HCT116 (cell line): Measurements from ENCODE around the gene STKLD1. TPM values are rescaled to one million over a fixed set of nuclear protein-coding genes. Genes with fewer than 3 reads are reported as not detected.

ENCODE experiments used
- ATAC-seq: fragments of 200-7000 bp; cut with Tn5 transposase; 2 replicates; pipeline ENCODE4 v1.9.1; 2020; ENCODE audit warnings: mild to moderate bottlenecking, moderate library complexity
- BruUV-seq: library from RNA; stranded (reverse); fragments of 400-500 nt; replicated peaks from 2 replicates; lab custom pipeline; 2021; lab: Mats Ljungman, UMichigan
- CTCF ChIA-PET: fragments of 300-600 bp; sonication (Branson Sonifier 250); formaldehyde crosslinking; loops from one replicate; lab custom pipeline; 2021; ENCODE audit warnings: antibody characterized with exemption; lab: Charles Lee
- POLR2A ChIA-PET: fragments of 300-600, 350-600 bp; sonication (Branson Sonifier 250); formaldehyde crosslinking; loops from one replicate; lab custom pipeline; 2021; ENCODE audit warnings: antibody characterized with exemption; lab: Charles Lee
- RAD21 ChIA-PET, 2 experiments: fragments of 300-600 bp; sonication (Branson Sonifier 250); formaldehyde crosslinking; loops; one replicate each; lab custom pipeline; 2023; ENCODE audit warnings: low total read pairs in 2 of 2; ENCODE audit not compliant: uncharacterized antibody in 2 of 2, unreplicated experiment in 2 of 2, low non-redundant PET in 1 of 2; lab: Charles Lee
- DNase-seq: peaks from one replicate; pipeline ENCODE4 v3.0.0-alpha.2; 2010; ENCODE audit warnings: low read depth, low spot score
- H2AFZ ChIP-seq: fragments of 200-600 bp; shearing (Covaris generic), sonication (generic); 2 replicates; pipeline ENCODE4 v1.6.1; 2017; ENCODE audit warnings: low read depth, mixed run types, mixed read lengths, antibody characterized with exemption, low read length; ENCODE audit not compliant: poor library complexity, severe bottlenecking
- H3K27ac ChIP-seq: 2 replicates; pipeline ENCODE4 v1.5.1; 2012; ENCODE audit warnings: low read depth, low read length
- H3K27me3 ChIP-seq: fragments of 200-600 bp; sonication (generic); 2 replicates; pipeline ENCODE4 v1.6.1; 2016; ENCODE audit warnings: mixed run types, low read length, mixed read lengths; ENCODE audit not compliant: insufficient read depth
- H3K36me3 ChIP-seq, 2 experiments: fragments of 200-500 bp in 1 of 2; fragments of 200-600 bp in 1 of 2; sonication (Bioruptor generic) in 1 of 2; sonication (generic) in 1 of 2; 2 replicates each; pipeline versions ENCODE4 v1.5.1 to v1.6.1; 2014 to 2016; ENCODE audit warnings: low read length in 2 of 2, inconsistent platforms in 1 of 2, mixed read lengths in 1 of 2, mixed run types in 1 of 2; ENCODE audit not compliant: insufficient read depth in 2 of 2, control insufficient read depth in 1 of 2
- H3K4me1 ChIP-seq, 2 experiments: fragments of 200-600 bp in 1 of 2; sonication (generic) in 1 of 2; 2 replicates each; pipeline versions ENCODE4 v1.5.1 to v1.6.1; 2012 to 2017; ENCODE audit warnings: low read length in 2 of 2, inconsistent platforms in 1 of 2, mild to moderate bottlenecking in 1 of 2, mixed read lengths in 1 of 2, mixed run types in 1 of 2, moderate library complexity in 1 of 2; ENCODE audit not compliant: insufficient read depth in 2 of 2, control insufficient read depth in 1 of 2
- H3K4me2 ChIP-seq: fragments of 200-600 bp; sonication (generic); 2 replicates; pipeline ENCODE4 v1.6.1; 2017; ENCODE audit warnings: mixed run types, low read length, mixed read lengths
- H3K4me3 ChIP-seq, 2 experiments: fragments of 200-600 bp in 1 of 2; sonication (generic) in 1 of 2; replicated peaks in 1 of 2; 2 replicates each; pipeline ENCODE4 v1.5.1; 2011 to 2016; ENCODE audit warnings: low read length in 2 of 2, control low read depth in 1 of 2, low read depth in 1 of 2, mild to moderate bottlenecking in 1 of 2, mixed read lengths in 1 of 2, mixed run types in 1 of 2
- H3K79me2 ChIP-seq: fragments of 200-600 bp; sonication (generic); 2 replicates; pipeline ENCODE4 v1.6.1; 2017; ENCODE audit warnings: mild to moderate bottlenecking, mixed run types, low read length, moderate library complexity, mixed read lengths; ENCODE audit not compliant: insufficient read depth
- H3K9ac ChIP-seq: fragments of 200-600 bp; sonication (generic); 2 replicates; pipeline ENCODE4 v1.6.1; 2016; ENCODE audit warnings: low read length, mixed read lengths
- H3K9me2 ChIP-seq: fragments of 200-600 bp; sonication (generic), shearing (Covaris generic); 2 replicates; pipeline ENCODE4 v1.6.1; 2017; ENCODE audit warnings: mixed run types, mild to moderate bottlenecking, moderate library complexity; ENCODE audit not compliant: insufficient read depth
- H3K9me3 ChIP-seq, 2 experiments: fragments of 200-500 bp in 1 of 2; fragments of 200-600 bp in 1 of 2; sonication (Bioruptor generic) in 1 of 2; sonication (generic) in 1 of 2; 2 replicates each; pipeline ENCODE4 v1.6.1; 2014 to 2017; ENCODE audit warnings: low read length in 2 of 2, mixed read lengths in 2 of 2, inconsistent platforms in 1 of 2, low read depth in 1 of 2, mild to moderate bottlenecking in 1 of 2, mixed run types in 1 of 2, moderate library complexity in 1 of 2; ENCODE audit not compliant: control insufficient read depth in 1 of 2, insufficient read depth in 1 of 2
- H4K20me1 ChIP-seq: fragments of 200-600 bp; sonication (generic), shearing (Covaris generic); 2 replicates; pipeline ENCODE4 v1.6.1; 2017; ENCODE audit warnings: mixed run types, mild to moderate bottlenecking, moderate library complexity; ENCODE audit not compliant: insufficient read depth
- CBX3 ChIP-seq: IDR thresholded peaks from 2 replicates; pipeline ENCODE4 v1.6.1; 2012; ENCODE audit warnings: low read depth
- CEBPB ChIP-seq: IDR thresholded peaks from 2 replicates; pipeline ENCODE4 v1.6.1; 2012; ENCODE audit warnings: low read depth
- EGR1 ChIP-seq: IDR thresholded peaks from 2 replicates; pipeline ENCODE4 v1.6.1; 2012; ENCODE audit warnings: low read depth
- ELF1 ChIP-seq: IDR thresholded peaks from 2 replicates; pipeline ENCODE4 v1.6.1; 2012; ENCODE audit warnings: low read depth, borderline replicate concordance
- EZH2 ChIP-seq: fragments of 200-600 bp; sonication (generic); IDR thresholded peaks from 2 replicates; pipeline ENCODE4 v1.6.1; 2017; ENCODE audit warnings: antibody characterized with exemption, mixed run types
- EZH2phosphoT487 ChIP-seq: fragments of 200-600 bp; IDR thresholded peaks from 2 replicates; pipeline ENCODE4 v1.6.1; 2018; ENCODE audit warnings: antibody characterized with exemption, borderline replicate concordance
- FOSL1 ChIP-seq: IDR thresholded peaks from 2 replicates; pipeline ENCODE4 v1.6.1; 2012; ENCODE audit warnings: low read depth
- JUND ChIP-seq: IDR thresholded peaks from 2 replicates; pipeline ENCODE4 v1.6.1; 2012
- MAX ChIP-seq: IDR thresholded peaks from 2 replicates; pipeline ENCODE4 v1.6.1; 2012
- POLR2A ChIP-seq: IDR thresholded peaks from 2 replicates; pipeline ENCODE4 v1.7.0; 2011; ENCODE audit warnings: borderline replicate concordance; ENCODE audit not compliant: insufficient read depth, insufficient read length; ENCODE audit errors: extremely low read depth
- POLR2AphosphoS5 ChIP-seq: IDR thresholded peaks from 2 replicates; pipeline ENCODE4 v1.6.1; 2011; ENCODE audit warnings: mild to moderate bottlenecking, low read depth, low read length, moderate library complexity
- RAD21 ChIP-seq: IDR thresholded peaks from 2 replicates; pipeline ENCODE4 v1.6.1; 2012; ENCODE audit warnings: low read depth, mild to moderate bottlenecking
- SIN3A ChIP-seq: IDR thresholded peaks from 2 replicates; pipeline ENCODE4 v1.6.1; 2012; ENCODE audit warnings: low read depth
- SP1 ChIP-seq: IDR thresholded peaks from 2 replicates; pipeline ENCODE4 v1.6.1; 2012; ENCODE audit warnings: low read depth
- YY1 ChIP-seq: IDR thresholded peaks from 2 replicates; pipeline ENCODE4 v1.6.1; 2011; ENCODE audit warnings: low read length, low read depth, moderate library complexity, mild to moderate bottlenecking; ENCODE audit not compliant: insufficient replicate concordance; ENCODE audit errors: extremely low read depth
- ZBTB33 ChIP-seq: IDR thresholded peaks from 2 replicates; pipeline ENCODE4 v1.6.1; 2011; ENCODE audit warnings: mild to moderate bottlenecking, low read length, moderate library complexity; ENCODE audit not compliant: insufficient replicate concordance; ENCODE audit errors: extremely low read depth
- intact Hi-C: fragments of 100-400 bp; cut with micrococcal nuclease; formaldehyde crosslinking; loops from 2 replicates; pipeline ENCODE4 v1.10.0; 2022
- total RNA-seq: library from RNA; stranded (reverse); gene quantifications from one replicate; pipeline ENCODE4 v1.2.1, GENCODE V29; 2021; ENCODE audit not compliant: unreplicated experiment
- TF ChIP-seq, protein P1 (sequence below): IDR thresholded peaks from 2 replicates; pipeline ENCODE4 v1.6.1; 2012; ENCODE audit warnings: low read depth

STKLD1 gene
- total RNA-seq, 1 experiment from 2014 or later = 0.37 TPM

DNA sequence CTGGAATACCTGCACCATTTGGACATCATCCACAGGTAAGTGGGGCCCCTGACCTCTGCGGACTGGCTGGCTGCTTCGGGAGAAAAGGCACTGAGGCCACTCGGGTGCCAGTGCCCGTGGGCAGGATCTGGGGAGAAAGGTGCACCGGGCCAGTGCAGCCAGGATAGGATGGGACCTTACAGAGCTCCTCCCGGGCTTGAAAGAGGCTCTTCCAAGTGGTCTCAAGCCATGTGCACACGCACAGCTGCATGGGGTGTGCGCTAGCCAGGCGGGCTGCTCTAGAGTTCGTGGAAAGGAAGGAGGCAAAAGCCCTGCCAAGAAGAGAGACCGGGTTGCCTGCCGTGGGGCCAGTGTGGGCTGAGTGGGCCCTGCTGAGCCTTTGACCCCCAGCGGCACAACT, 13.4 kb downstream of the STKLD1 start:
- H3K4me2 ChIP-seq = no peak overlapping the region
- ChIA-PET POLR2A (no interaction called here), RAD21 (interaction anchor here in 1 of 2 experiments (0.6 kb wide), 1 partner anchor 41 kb away, joined by 3 read pairs; no protein-coding TSS in a partner anchor), CTCF (no interaction called here)
- no peaks in the 10 kb centered on the region for H3K4me1 ChIP-seq
- no peaks in the 10 kb centered on the region for H3K9me3 ChIP-seq
- no peaks in the 10 kb centered on the region for H3K9me2 ChIP-seq
- H3K36me3 ChIP-seq = no peaks in the 10 kb centered on the region
- no peaks in the 10 kb centered on the region for H3K79me2 ChIP-seq
- H3K27ac ChIP-seq = no peak overlapping the region
- TF ChIP-seq JUND (no peak), EZH2phosphoT487 (no peak), POLR2AphosphoS5 (no peak), ELF1 (no peak), RAD21 (no peak), EZH2 (no peak), SP1 (no peak), FOSL1 (no peak), EGR1 (no peak), CEBPB (no peak), CBX3 (no peak), POLR2A (no peak), ZBTB33 (no peak), MAX (no peak), YY1 (no peak), SIN3A (no peak)
- TF ChIP-seq, protein P1, sequence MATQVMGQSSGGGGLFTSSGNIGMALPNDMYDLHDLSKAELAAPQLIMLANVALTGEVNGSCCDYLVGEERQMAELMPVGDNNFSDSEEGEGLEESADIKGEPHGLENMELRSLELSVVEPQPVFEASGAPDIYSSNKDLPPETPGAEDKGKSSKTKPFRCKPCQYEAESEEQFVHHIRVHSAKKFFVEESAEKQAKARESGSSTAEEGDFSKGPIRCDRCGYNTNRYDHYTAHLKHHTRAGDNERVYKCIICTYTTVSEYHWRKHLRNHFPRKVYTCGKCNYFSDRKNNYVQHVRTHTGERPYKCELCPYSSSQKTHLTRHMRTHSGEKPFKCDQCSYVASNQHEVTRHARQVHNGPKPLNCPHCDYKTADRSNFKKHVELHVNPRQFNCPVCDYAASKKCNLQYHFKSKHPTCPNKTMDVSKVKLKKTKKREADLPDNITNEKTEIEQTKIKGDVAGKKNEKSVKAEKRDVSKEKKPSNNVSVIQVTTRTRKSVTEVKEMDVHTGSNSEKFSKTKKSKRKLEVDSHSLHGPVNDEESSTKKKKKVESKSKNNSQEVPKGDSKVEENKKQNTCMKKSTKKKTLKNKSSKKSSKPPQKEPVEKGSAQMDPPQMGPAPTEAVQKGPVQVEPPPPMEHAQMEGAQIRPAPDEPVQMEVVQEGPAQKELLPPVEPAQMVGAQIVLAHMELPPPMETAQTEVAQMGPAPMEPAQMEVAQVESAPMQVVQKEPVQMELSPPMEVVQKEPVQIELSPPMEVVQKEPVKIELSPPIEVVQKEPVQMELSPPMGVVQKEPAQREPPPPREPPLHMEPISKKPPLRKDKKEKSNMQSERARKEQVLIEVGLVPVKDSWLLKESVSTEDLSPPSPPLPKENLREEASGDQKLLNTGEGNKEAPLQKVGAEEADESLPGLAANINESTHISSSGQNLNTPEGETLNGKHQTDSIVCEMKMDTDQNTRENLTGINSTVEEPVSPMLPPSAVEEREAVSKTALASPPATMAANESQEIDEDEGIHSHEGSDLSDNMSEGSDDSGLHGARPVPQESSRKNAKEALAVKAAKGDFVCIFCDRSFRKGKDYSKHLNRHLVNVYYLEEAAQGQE = no peak
- intact Hi-C loops = no loop called here
- no peak for DNase-seq
- H3K4me3 ChIP-seq = no peak overlapping the region
- no peaks in the 10 kb centered on the region for H4K20me1 ChIP-seq
- no peak for ATAC-seq
- H2AFZ ChIP-seq = no peak overlapping the region
- H3K27me3 ChIP-seq = no peaks in the 10 kb centered on the region
- BruUV-seq = no TSS peak
- no peak overlapping the region for H3K9ac ChIP-seq
